ENCODE data around the gene FGD5.

- TF ChIP-seq POLR2AphosphoS5 (IDR thresholded peaks at IDR 0.05; ENCODE audit: low read depth, low read length) (no peak), TAF1 (IDR thresholded peaks at IDR 0.05; ENCODE audit: borderline replicate concordance, insufficient read depth, low read length) (no peak), REST (IDR thresholded peaks at IDR 0.05; ENCODE audit: insufficient read depth in 1 of 2, low read depth in 2 of 2, low read length in 2 of 2) (no peak), SIN3A (IDR thresholded peaks at IDR 0.05; ENCODE audit: borderline replicate concordance, insufficient read depth, low read length) (no peak)
Measured at GRCh38 chr3:14900881-14901873, 82.4 kb downstream of the FGD5 start.

Measured in PFSK-1 (cell line).